Subcutaneous abdominal adipose tissue (tissue), 5 donors: ENCODE results near the gene KRT7.

Experiments used
- H3K27ac ChIP-seq: one replicate; pipeline ENCODE4 v1.7.0; 2013; ENCODE audit warnings: low read depth, mild to moderate bottlenecking, inconsistent platforms, low read length, moderate library complexity
- H3K27me3 ChIP-seq, 5 donors: one replicate each; pipeline ENCODE4 v1.7.0; 2013; ENCODE audit warnings: low read length in 5 of 5, inconsistent platforms in 1 of 5; ENCODE audit not compliant: control insufficient read depth in 5 of 5, insufficient read depth in 4 of 5
- H3K36me3 ChIP-seq, 5 donors: one replicate each; pipeline ENCODE4 v1.7.0; 2013; ENCODE audit warnings: low read length in 5 of 5; ENCODE audit not compliant: control insufficient read depth in 5 of 5, insufficient read depth in 5 of 5
- H3K4me1 ChIP-seq, 5 donors: one replicate each; pipeline ENCODE4 v1.7.0; 2013; ENCODE audit warnings: low read length in 5 of 5, mild to moderate bottlenecking in 3 of 5, moderate library complexity in 1 of 5; ENCODE audit not compliant: control insufficient read depth in 5 of 5, insufficient read depth in 5 of 5
- H3K4me3 ChIP-seq, 5 donors: one replicate each; pipeline ENCODE4 v1.7.0; 2013; ENCODE audit warnings: low read length in 5 of 5, low read depth in 1 of 5
- H3K9ac ChIP-seq, 5 donors: one replicate each; pipeline ENCODE4 v1.7.0; 2013; ENCODE audit warnings: low read length in 5 of 5, mild to moderate bottlenecking in 4 of 5, moderate library complexity in 3 of 5
- H3K9me3 ChIP-seq, 5 donors: one replicate each; pipeline ENCODE4 v1.7.0; 2013; ENCODE audit warnings: low read length in 5 of 5; ENCODE audit not compliant: control insufficient read depth in 5 of 5
- donor health status: healthy.
- donor health status: healthy.
- donor health status: healthy.
- donor health status: healthy.
- donor health status: healthy.

Gene KRT7

DNA sequence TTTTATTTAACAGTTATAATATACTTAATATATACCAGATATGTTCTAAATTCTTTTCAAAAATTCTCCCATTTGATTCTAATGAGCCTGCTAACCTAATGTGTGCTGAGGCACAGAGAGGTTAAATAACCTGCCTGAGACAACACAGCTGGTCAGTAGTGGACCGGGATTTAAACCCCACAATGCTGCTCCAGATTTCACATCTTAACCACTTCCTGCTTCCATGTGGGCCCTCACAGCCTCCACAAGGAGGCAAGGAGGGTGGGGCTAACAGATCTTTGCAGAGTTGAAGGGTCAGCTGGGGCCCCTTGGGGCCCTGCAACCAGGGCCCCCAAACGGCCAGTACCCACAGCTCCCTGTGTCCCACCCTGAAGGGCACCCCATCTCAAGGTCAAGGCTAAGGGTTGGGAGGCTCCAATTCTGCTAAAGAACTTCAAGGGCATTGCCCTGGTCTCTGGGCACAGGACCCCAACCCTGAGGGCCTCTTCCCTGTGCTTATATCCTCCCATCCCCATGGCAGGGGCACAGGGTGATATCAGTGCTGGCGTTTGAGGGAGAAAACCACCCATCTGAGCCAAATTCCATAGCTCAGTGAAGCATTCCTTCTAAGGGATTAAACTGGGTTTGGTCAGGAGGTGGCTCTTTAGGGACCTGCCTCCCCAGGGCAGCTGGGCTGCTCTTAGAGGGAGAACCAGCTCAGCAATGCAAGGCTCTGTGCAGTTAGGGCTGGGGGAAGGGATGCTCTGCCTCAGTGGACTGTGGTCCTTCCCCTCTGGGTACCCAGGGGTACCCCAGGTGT lies 43.5 kb upstream of the KRT7 start:
- peaks cover 5 to 52% (median 21%) of the 10 kb centered on the region in 5 donors for H3K4me1 ChIP-seq

DNA sequence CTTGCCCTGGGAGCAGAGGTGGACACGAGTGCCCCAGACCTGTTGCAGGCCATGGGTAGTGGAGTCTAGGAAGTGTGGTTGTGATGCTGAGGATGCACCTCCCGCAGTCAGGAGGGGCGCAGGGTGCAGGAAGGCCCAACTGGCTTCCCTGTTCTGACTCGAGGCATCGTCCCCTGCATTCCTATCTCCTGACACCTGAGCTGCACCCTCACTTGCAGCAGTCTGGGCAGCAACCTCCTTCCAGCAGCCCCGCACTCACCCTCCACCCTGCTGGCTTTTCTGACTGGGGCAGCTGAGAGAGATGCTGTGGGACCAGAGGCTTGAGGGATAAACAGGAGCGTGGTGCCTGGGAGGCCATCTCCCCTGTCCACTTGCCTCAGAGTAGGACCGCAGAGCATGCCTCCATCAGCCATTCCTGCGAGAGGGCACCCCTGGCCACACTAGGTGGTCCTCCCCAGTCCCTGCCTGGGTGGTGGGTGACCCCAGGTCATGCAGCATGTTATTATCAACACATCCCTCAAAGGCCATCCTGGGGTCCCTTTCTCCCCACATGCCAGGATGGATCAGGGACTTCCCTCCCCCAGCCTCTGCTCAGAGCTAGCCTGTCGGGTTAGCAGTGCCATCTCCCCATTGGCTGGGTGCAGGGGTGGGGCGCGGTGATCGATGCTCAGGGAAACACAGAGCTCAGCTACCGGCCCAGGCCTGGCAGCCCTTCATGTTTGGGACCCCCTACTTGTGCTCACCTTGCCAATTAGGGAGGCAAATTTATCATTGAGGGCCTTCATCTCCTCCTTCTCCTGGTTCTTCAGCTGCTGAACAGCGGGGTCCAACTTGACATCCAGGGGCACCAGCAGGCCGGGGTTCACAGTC lies 41.9 kb upstream of the KRT7 start:
- Histone ChIP-seq H3K36me3 (no peaks in the 10 kb centered on the region), H3K4me1 (peaks cover 5 to 43% (median 32%) of the 10 kb centered on the region in 5 donors), H3K27ac (no peak overlapping the region), H3K9me3 (no peaks in the 10 kb centered on the region), H3K4me3 (no peak overlapping the region), H3K27me3 (no peaks in the 10 kb centered on the region), H3K9ac (no peak overlapping the region)

More for the DNA sequence above, 43.5 kb upstream of the KRT7 start:
- Histone ChIP-seq H3K9ac (no peak overlapping the region), H3K27ac (no peak overlapping the region), H3K27me3 (no peaks in the 10 kb centered on the region), H3K36me3 (no peaks in the 10 kb centered on the region), H3K9me3 (no peaks in the 10 kb centered on the region), H3K4me3 (no peak overlapping the region)

DNA sequence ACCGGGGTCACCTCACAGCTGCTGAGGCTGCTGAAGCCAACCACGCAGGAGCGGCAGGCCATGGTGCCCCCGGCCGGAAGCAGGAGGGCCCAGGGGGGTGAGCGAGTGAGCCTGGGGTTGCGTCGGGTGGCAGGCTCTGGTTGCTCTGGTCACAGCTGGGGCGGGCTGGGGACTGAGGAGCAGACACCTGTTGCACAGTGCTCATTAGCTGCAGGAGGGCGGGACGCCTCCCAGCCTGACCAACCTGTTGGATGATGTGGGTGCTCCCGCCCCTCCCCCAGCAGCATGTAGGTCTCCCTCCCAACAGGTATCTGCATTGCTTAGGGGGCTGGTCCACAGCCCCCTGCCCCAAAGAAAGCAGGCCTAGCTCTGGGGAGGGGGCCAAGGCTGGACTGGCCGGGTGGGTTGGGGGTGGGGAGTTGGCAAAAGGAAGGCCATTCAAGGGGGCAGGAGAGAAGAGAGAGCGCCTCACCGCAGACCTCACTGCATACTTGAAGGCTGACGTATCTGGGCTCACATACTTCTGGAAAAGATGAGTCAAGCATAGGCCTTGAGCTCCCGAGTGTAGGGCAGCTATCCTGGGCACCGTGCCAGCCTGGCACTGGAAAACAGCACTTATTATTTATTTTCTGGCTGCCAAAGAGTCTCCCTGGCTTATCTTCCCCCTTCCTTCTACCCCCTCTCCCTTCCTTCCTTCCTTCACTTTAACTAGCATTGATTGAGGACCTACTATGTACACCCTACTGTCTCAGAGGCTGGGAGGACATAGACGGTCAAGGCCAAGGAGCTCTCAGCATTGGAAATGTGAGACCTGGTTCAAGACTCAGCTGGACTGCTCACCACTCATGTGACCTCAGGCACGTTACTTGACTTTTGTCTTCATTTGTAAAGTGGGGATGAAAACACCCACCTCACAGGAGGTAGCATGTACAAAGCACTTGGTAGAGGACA lies 40.9 kb upstream of the KRT7 start, which contains the start of gene KRT80:
KRT80 (minus strand) TSS at position 174 of the 951 bp plus-strand sequence; CDS start at position 62, 112 bp downstream.
- Histone ChIP-seq H3K27ac (no peak within 1 kb of the TSS), H3K4me3 (no peak within 1 kb of the TSS), H3K4me1 (peaks cover 5 to 36% (median 32%) of the 10 kb centered on the region in 5 donors), H3K27me3 (no peaks in the 10 kb centered on the region), H3K36me3 (no peaks in the 10 kb centered on the region), H3K9me3 (no peaks in the 10 kb centered on the region), H3K9ac (no peak within 1 kb of the TSS)

DNA sequence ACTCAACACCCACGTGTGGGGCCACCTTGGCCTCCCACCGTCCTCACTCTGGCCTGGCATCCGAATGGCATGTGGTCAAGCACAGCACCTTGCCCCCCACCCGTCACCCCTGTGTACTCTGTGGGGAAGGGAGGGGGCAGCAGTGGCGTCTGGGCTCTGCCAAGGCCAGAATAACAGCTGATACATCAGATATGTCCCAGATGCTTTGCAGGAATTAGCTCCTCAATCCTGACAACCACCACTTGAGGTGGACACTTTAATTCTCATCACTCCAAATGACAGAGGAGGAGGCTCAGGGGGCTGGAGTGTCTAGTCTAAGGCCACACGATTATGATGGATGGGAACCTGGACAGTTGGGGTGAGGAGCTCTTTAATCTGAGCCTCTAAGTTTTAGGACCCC lies 39.5 kb upstream of the KRT7 start:
- H3K27ac ChIP-seq: no peak overlapping the region
- H3K9me3 ChIP-seq: no peaks in the 10 kb centered on the region
- peaks cover 5 to 48% (median 32%) of the 10 kb centered on the region in 5 donors for H3K4me1 ChIP-seq
- H3K27me3 ChIP-seq: no peaks in the 10 kb centered on the region
- H3K36me3 ChIP-seq: no peaks in the 10 kb centered on the region
- H3K4me3 ChIP-seq: no peak overlapping the region
- no peak overlapping the region for H3K9ac ChIP-seq

DNA sequence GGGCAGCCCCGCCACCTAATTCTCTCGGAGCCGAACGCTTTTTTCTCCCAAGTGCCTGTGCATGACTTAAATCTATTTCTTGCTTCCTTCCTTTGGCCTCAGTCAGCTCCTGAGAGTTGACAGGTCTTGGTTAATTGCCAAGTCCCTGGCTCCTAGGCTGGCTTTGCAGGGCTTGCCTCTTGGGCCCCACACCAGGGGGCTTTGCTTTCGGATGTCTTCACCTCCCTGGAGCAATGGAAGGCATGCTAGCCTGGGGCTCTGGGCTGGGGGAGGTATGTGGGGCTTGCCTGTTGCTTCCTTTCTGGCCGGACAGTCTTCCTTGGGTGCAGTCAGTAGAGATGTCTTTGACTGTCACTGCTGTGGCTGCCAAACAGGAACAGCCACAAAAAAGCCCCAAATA lies 39.1 kb upstream of the KRT7 start:
- H3K9ac ChIP-seq: peak overlapping the region in 1 of 5 donors; percentile 17
- H3K4me3 ChIP-seq: no peak overlapping the region
- H3K9me3 ChIP-seq: no peaks in the 10 kb centered on the region
- H3K27ac ChIP-seq: no peak overlapping the region
- H3K27me3 ChIP-seq: no peaks in the 10 kb centered on the region
- no peaks in the 10 kb centered on the region for H3K36me3 ChIP-seq
- H3K4me1 ChIP-seq: peaks cover 5 to 53% (median 36%) of the 10 kb centered on the region in 5 donors

DNA sequence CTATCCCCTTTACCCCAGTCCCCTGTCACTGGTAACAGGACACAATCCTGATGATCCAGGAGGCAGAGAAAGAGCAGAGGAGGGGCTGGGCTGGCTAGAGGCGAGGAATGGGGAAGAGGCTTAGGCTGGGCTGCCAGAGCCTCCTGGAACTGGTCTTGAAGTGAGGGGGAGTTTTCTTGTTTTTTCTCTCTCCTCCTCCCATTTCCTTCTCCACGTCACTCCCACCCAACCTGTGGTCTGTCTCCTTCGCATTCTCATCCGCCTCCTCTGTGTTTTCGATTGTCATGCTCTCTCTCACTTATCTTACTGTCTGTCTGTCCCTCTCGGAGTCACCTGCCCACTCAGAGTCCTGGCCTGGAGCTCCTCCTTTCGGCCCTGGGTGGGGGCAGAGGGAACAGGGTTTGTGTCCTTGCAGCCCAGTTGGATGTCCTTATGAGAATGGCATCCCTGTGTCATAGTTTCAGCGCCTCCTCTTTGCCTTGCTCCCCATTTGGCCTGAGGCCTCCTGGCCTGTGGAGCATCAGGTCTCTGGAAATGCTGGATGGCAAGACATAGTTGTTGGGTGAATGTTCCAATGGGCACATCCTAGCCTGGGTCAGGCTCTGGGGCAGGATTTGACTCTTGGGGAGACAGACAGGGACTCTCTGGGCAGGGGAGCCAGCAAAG lies 37.8 kb upstream of the KRT7 start:
- Histone ChIP-seq H3K27ac (no peak overlapping the region), H3K4me1 (peaks cover 5 to 58% (median 33%) of the 10 kb centered on the region in 5 donors), H3K9ac (no peak overlapping the region), H3K9me3 (no peaks in the 10 kb centered on the region), H3K36me3 (no peaks in the 10 kb centered on the region), H3K27me3 (peaks cover 0 to 5% (median 3%) of the 10 kb centered on the region in 5 donors), H3K4me3 (no peak overlapping the region)

DNA sequence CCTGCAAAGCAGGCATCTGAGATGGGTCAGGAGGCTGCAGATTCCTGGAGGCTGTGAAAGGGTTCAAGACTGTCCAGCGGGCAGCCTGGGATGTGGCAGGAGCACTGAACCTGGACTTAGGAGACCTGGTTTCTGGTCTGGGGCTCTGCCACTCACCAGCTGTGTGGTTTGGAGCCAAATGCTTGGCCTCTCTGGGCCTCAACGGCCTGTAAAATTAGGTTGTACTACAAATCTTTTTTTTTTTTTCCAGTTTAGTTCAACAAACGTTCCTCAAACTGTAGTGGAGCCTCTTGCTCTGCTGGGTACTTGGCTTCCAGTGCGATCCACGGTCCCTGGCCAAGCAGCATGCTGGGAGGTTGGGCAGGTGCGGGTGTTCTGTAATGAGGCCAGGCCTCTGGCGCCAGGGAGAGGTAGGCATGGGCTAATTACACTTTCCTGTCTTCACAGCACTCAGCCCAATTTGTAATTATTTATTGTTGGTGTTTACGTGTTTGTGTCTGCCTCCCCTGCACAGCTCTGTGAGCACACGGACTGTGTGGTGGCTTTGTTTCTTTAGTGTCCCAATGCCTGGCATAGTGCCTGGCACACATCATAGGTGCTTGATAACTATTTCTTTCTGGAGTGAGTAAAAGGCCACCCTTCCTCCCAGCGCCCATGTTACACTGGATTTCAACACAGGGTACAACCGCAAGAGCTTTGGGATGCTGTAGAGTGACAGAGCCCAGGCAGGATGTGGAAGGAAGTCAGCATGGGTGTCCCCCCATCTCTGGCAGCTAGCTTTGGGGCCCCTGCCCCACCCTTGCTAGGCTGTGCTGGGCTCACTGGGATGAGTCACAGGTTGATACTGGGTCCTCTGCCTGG lies 35.4 kb upstream of the KRT7 start:
- no peak overlapping the region for H3K4me3 ChIP-seq
- H3K9me3 ChIP-seq: no peaks in the 10 kb centered on the region
- peaks cover 0 to 13% (median 3%) of the 10 kb centered on the region in 5 donors for H3K27me3 ChIP-seq
- no peaks in the 10 kb centered on the region for H3K36me3 ChIP-seq
- H3K27ac ChIP-seq: peak overlapping the region; percentile 55
- H3K9ac ChIP-seq: no peak overlapping the region
- H3K4me1 ChIP-seq: peaks cover 5 to 54% (median 29%) of the 10 kb centered on the region in 5 donors

DNA sequence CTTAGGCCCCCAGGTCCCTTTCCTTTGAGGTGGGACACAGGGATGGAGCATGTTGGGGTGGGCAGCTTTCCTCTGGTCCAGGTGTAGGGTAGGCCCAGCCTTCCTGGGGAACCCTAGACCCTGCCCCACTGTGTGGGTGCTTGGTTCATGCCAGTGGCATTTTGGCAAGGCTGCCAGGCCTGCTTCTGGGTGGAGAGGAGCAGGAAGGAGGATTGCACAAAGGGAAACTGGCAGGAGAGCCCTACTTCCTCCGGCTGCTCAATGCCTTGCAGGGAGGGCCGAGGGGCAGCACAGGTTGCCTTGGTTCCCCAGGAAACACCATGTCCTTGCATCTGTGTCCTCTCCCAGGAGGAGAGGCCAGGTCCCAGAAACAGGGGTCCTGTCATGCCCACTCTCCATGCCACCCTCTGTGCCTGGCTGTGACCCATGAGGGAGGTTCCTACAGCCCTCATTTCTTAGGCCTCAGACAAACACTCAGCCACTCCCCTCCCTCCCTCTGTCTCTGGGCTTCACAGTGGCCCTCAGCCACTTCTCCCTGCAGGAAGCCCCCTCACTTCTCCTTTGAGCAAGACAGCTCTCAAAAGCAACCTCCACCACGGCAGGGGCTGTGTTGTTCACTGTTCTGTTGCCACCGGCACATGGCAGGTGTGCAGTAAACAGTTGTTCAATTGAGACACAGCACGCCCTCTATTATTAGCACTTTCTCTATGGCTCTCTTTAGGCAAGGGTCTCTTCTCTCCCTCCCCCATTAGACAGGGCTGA lies 34.4 kb upstream of the KRT7 start:
- H3K9me3 ChIP-seq: no peaks in the 10 kb centered on the region
- peaks cover 9 to 57% (median 29%) of the 10 kb centered on the region in 5 donors for H3K4me1 ChIP-seq
- H3K9ac ChIP-seq: no peak overlapping the region
- H3K27ac ChIP-seq: peak overlapping the region; percentile 55
- H3K4me3 ChIP-seq: no peak overlapping the region
- H3K36me3 ChIP-seq: no peaks in the 10 kb centered on the region
- peaks cover 0 to 21% (median 3%) of the 10 kb centered on the region in 5 donors for H3K27me3 ChIP-seq
